ENCODE measurements around the gene CD52.
A peak's percentile ranks its signal among the peaks of the same experiment; 100 is the strongest.

Gene CD52

GRCh38 chr1:26317612-26318337, at the start of gene CD52:
Gene CD52 (plus strand): TSS chr1:26317958. CDS start chr1:26318018, 60 bp downstream.
- DNase-seq (ENCODE audit: low read depth in 3 of 3, low spot score in 1 of 3) = peak; percentile 42 to 62 (median 61)

GRCh38 chr1:26268290-26269197, 49.2 kb upstream of the CD52 start:
- no peak for DNase-seq (ENCODE audit: low read depth in 3 of 3, low spot score in 1 of 3)

- no peak for DNase-seq (ENCODE audit: low read depth in 3 of 3, low spot score in 1 of 3)
Measured at GRCh38 chr1:26269198-26269550, 48.6 kb upstream of the CD52 start.

- no peak for DNase-seq (ENCODE audit: low read depth in 3 of 3, low spot score in 1 of 3)
Measured at GRCh38 chr1:26274801-26275425, 42.8 kb upstream of the CD52 start.

GRCh38 chr1:26275580-26276431, 42.0 kb upstream of the CD52 start:
- DNase-seq (ENCODE audit: low read depth in 3 of 3, low spot score in 1 of 3) = peak in 2 of 3 donors; percentile 60 to 61

- DNase-seq (ENCODE audit: low read depth in 3 of 3, low spot score in 1 of 3) = no peak
Measured at GRCh38 chr1:26276432-26276838, 41.3 kb upstream of the CD52 start.

GRCh38 chr1:26277261-26277661, 40.5 kb upstream of the CD52 start:
- DNase-seq (ENCODE audit: low read depth in 3 of 3, low spot score in 1 of 3) = no peak

- DNase-seq (ENCODE audit: low read depth in 3 of 3, low spot score in 1 of 3) = no peak
Measured at GRCh38 chr1:26277719-26278118, 40.0 kb upstream of the CD52 start.

- DNase-seq (ENCODE audit: low read depth in 3 of 3, low spot score in 1 of 3) = no peak
Measured at GRCh38 chr1:26278303-26278702, 39.5 kb upstream of the CD52 start.

GRCh38 chr1:26278724-26279455, 38.9 kb upstream of the CD52 start:
- DNase-seq (ENCODE audit: low read depth in 3 of 3, low spot score in 1 of 3) = no peak

- peak; percentile 66 to 71 (median 70) for DNase-seq (ENCODE audit: low read depth in 3 of 3, low spot score in 1 of 3)
Measured at GRCh38 chr1:26279456-26280332, 38.1 kb upstream of the CD52 start, which contains the start of gene SH3BGRL3. Gene SH3BGRL3 (plus strand): TSS chr1:26280086. CDS start chr1:26280156, 70 bp downstream.

- no peak for DNase-seq (ENCODE audit: low read depth in 3 of 3, low spot score in 1 of 3)
Measured at GRCh38 chr1:26280333-26281042, 37.3 kb upstream of the CD52 start.

GRCh38 chr1:26281091-26281958, 36.4 kb upstream of the CD52 start:
- DNase-seq (ENCODE audit: low read depth in 3 of 3, low spot score in 1 of 3) = no peak

- no peak for DNase-seq (ENCODE audit: low read depth in 3 of 3, low spot score in 1 of 3)
Measured at GRCh38 chr1:26281971-26282370, 35.8 kb upstream of the CD52 start.

GRCh38 chr1:26282401-26282918, 35.3 kb upstream of the CD52 start:
- no peak for DNase-seq (ENCODE audit: low read depth in 3 of 3, low spot score in 1 of 3)

- DNase-seq (ENCODE audit: low read depth in 3 of 3, low spot score in 1 of 3) = no peak
Measured at GRCh38 chr1:26283279-26283853, 34.4 kb upstream of the CD52 start.

Data from stimulated activated CD4-positive, alpha-beta T cell treated with anti-CD3 and anti-CD28 coated beads, TNF-alpha, amount 100 ng/mL, for 1 hour (primary cell).